H1 (cell line): ENCODE data around the gene PHRF1. TPM values are rescaled to one million over a fixed set of nuclear protein-coding genes. Genes with fewer than 3 reads are reported as not detected.

Experiments
- EP300 ChIP-seq, 2 experiments: IDR thresholded peaks; 1 replicate in 1 of 2; 2 replicates in 1 of 2; pipeline ENCODE4 v1.6.1; 2011 to 2012; ENCODE audit warnings: low read depth in 2 of 2, low read length in 2 of 2, mild to moderate bottlenecking in 2 of 2, borderline replicate concordance in 1 of 2, inconsistent platforms in 1 of 2, moderate library complexity in 1 of 2
- POLR2AphosphoS5 ChIP-seq: IDR thresholded peaks from 2 replicates; pipeline ENCODE4 v1.6.1; 2011; ENCODE audit warnings: low read depth, low read length
- RXRA ChIP-seq: IDR thresholded peaks from 2 replicates; pipeline ENCODE4 v1.6.1; 2011; ENCODE audit warnings: low read depth, mild to moderate bottlenecking, low read length, moderate library complexity; ENCODE audit not compliant: insufficient read depth
- polyA plus RNA-seq, 7 experiments: library from polyadenylated mRNA; depleted of rRNA in 3 of 7; stranded (reverse) in 5 of 7; unstranded in 2 of 7; fragments of >200 nt in 5 of 7; fragments of 200-250 nt in 2 of 7; gene quantifications; 1 replicate in 5 of 7; 2 replicates in 1 of 7; 4 replicates in 1 of 7; pipeline versions ENCODE4 v1.2.1 to v1.2.3, GENCODE V29; 2011 to 2013; ENCODE audit warnings: missing spikeins in 2 of 7, mixed read lengths in 2 of 7
- total RNA-seq: library from RNA; stranded (reverse); fragmentation: NEBNext Ultra II Directional; extraction: Animal tissue kit (Norgen Biotek cat#: 25700); gene quantifications from 2 replicates; pipeline ENCODE4 v1.2.1, GENCODE V29; 2021

The PHRF1 gene
- total and polyA plus RNA-seq, 2 of the 8 experiments (the other 6 are each of a cell fraction or from before 2014, with no cell fraction given), result 13.4 to 37.3 TPM

DNA sequence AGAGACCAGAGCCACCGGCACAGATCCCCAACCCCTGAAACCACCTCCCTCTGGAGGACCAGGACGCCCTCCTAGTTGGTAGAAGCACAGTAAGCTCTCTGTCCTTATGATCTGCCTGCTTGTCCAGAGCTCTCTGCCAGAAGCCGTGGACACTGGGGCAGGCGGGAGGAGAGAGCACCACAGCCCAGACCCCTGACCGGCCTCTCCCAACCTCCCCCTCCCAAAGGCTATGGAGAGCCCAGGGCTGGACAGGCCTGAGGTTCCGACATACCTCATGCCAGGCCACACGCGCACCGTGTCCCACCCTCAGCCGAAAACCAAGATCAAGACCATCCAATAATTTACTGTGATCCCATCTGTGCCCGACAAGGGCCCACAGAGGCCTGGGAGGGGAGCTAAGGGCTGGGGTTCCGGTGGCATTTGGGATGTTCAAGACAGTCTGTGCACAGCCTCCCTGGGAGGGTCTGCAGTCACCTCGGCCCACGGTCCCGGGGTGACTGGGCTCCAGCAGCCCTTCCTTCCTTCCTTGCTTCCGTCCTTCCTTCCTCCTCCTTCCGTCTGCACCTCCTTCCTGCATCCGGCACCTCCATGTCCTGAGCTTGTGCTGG, 44.2 kb upstream of the PHRF1 start (continued):
- TF ChIP-seq RXRA (no peak), POLR2AphosphoS5 (no peak), EP300 (IDR thresholded peaks at IDR 0.05; ENCODE audit: borderline replicate concordance in 1 of 2, low read depth in 2 of 2, low read length in 2 of 2) (no peak)
